Measurements from ENCODE around the gene AGAP1.

The AGAP1 gene

DNA sequence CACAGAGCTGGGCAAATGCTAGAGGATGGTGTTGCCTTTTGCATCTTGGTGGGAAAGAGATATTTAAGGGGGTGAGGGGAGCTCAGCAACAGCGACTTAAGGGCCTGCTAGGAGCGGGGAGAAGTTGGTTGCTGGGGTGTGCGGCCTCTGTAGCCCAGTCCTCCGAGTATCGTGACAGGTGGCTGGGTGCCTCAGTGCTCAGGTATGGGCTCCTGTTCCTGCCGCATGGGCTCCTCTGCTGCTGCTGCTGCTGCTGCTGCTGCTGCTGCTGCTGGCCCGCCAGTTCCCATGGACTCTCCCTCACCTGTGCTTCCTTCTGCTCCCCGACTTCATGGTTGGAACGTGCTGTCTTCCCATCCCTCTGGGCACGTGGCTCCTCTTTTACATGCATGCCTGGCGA is 22.0 kb downstream of the AGAP1 start:
- DNase-seq: no peak
- H3K27me3 ChIP-seq (replicated peaks): no peaks in the 10 kb centered on the region
- no peaks in the 10 kb centered on the region for H3K36me3 ChIP-seq (replicated peaks)
- H3K4me3 ChIP-seq (ENCODE audit: low read depth, low read length): no peak overlapping the region
- in situ Hi-C loops (cut with HindIII; ENCODE audit: low pct_ligation_motif_present, low sequenced_read_pairs): no loop called here
- TF ChIP-seq, protein P1, sequence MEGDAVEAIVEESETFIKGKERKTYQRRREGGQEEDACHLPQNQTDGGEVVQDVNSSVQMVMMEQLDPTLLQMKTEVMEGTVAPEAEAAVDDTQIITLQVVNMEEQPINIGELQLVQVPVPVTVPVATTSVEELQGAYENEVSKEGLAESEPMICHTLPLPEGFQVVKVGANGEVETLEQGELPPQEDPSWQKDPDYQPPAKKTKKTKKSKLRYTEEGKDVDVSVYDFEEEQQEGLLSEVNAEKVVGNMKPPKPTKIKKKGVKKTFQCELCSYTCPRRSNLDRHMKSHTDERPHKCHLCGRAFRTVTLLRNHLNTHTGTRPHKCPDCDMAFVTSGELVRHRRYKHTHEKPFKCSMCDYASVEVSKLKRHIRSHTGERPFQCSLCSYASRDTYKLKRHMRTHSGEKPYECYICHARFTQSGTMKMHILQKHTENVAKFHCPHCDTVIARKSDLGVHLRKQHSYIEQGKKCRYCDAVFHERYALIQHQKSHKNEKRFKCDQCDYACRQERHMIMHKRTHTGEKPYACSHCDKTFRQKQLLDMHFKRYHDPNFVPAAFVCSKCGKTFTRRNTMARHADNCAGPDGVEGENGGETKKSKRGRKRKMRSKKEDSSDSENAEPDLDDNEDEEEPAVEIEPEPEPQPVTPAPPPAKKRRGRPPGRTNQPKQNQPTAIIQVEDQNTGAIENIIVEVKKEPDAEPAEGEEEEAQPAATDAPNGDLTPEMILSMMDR (IDR thresholded peaks at IDR 0.05; ENCODE audit: low read depth, low read length, missing control alignments): no peak
- no peak overlapping the region for H3K27ac ChIP-seq

DNA sequence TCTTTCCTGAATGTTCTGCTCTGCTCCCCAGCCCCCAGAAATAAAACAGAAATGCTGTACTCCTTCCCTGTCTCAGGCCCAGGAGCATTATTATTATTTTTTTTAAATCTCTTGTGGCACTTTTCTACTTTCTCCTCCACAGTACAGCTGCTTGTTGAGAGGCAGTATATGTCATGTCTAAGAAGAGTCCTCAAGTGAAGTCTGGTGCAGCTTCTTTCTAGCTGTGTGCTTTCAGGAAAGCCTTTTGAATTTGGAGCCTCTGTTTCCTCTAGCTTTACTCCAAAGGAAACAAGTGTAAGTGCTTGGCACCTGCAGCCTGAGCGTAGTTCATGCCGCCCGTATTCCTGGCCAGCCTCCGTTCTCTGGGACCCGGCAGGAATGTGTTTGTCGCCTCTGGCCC is 22.4 kb downstream of the AGAP1 start:
- Histone ChIP-seq H3K27ac (no peak overlapping the region), H3K36me3 (replicated peaks) (no peaks in the 10 kb centered on the region), H3K4me3 (ENCODE audit: low read depth, low read length) (no peak overlapping the region), H3K27me3 (replicated peaks) (no peaks in the 10 kb centered on the region)
- in situ Hi-C loops (cut with HindIII; ENCODE audit: low pct_ligation_motif_present, low sequenced_read_pairs): no loop called here
- TF ChIP-seq, protein P1 (IDR thresholded peaks at IDR 0.05; ENCODE audit: low read depth, low read length, missing control alignments): no peak
- no peak for DNase-seq

DNA sequence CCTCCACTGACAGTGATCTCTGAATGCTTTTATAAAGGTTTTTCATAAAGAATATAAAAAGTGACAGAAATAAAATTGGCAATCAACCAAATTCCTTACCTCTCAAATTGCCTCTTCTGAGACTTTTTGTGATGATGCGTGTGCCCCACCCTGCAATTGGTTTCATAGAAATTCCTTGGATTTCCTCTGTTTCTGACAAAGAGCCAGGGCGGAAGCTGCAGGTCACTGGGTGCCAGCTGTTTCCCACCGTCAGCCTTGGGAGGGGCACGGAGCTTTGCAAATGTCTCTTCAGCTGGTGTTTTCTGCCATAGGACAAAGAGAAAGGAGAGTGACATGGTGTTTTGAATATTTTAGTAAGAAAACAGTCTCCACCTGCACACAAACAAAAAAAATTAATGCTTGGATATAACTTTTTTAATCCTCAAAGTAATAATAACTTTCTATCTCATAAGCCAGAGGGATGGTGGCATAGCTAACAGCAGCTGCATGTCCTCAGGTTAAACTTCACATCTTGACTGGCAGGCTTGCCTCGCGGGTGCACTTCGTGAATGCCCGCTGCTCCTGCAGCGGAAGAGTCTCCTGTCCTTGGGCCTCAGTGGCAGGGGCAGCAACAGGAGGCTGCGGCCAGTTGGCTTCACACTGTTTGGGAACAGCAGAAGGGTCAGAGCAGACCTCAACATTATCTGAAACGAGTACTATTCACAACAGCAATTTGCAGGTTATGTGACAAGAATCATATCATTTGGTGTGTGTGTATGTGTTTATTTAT is 24.7 kb downstream of the AGAP1 start:
- Histone ChIP-seq H3K36me3 (replicated peaks) (no peaks in the 10 kb centered on the region), H3K4me3 (ENCODE audit: low read depth, low read length) (no peak overlapping the region), H3K27me3 (replicated peaks) (no peaks in the 10 kb centered on the region), H3K27ac (no peak overlapping the region)
- TF ChIP-seq, protein P1 (IDR thresholded peaks at IDR 0.05; ENCODE audit: low read depth, low read length, missing control alignments): no peak
- no peak for DNase-seq
- in situ Hi-C loops (cut with HindIII; ENCODE audit: low pct_ligation_motif_present, low sequenced_read_pairs): no loop called here

DNA sequence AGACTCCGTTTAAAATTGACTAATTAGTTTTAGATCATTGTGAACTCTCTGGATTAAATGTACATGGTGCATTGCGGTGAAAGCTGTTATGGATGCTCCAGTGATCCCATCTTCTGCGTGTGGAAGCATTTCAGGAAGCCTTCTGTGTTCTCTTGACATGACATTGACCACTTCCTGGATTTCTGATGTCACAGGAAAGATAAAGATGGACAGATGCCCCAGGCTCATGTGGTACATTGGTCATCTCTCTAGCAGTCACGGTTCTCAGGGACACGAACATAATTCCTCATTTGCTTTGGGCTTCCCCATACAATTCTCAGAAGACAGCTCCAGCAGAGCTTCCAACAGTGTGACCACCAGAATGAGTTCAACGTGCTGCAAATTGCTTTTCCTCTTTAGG is 26.9 kb downstream of the AGAP1 start:
- no peak overlapping the region for H3K4me3 ChIP-seq (ENCODE audit: low read depth, low read length)
- no peak overlapping the region for H3K27ac ChIP-seq
- no peak for DNase-seq
- H3K27me3 ChIP-seq (replicated peaks): no peaks in the 10 kb centered on the region
- in situ Hi-C loops (cut with HindIII; ENCODE audit: low pct_ligation_motif_present, low sequenced_read_pairs): no loop called here
- H3K36me3 ChIP-seq (replicated peaks): no peaks in the 10 kb centered on the region
- TF ChIP-seq, protein P1 (IDR thresholded peaks at IDR 0.05; ENCODE audit: low read depth, low read length, missing control alignments): no peak

DNA sequence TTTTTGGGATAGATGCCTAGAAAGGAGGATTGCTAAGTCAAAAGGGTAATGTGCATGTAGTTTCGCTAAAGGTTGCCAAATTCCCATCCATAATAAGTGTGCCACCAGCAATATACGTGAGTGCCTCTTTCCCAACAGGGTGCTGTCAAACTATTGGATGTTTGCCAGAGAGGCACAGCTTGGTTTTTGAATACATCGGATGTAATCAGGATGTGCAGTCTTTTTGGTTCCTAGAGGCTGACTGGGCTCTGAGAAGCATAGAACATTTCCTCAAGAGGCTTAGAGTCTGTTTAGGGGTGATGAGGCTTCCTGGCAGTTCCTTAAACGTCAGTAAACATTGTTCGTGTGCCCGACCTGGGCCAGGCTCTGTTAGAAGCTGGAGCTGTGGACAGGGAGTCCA is 28.0 kb downstream of the AGAP1 start:
- in situ Hi-C loops (cut with HindIII; ENCODE audit: low pct_ligation_motif_present, low sequenced_read_pairs): no loop called here
- DNase-seq: no peak

More for the DNA sequence above, 28.0 kb downstream of the AGAP1 start:
- TF ChIP-seq, protein P1 (IDR thresholded peaks at IDR 0.05; ENCODE audit: low read depth, low read length, missing control alignments): no peak
- H3K36me3 ChIP-seq (replicated peaks): no peaks in the 10 kb centered on the region
- H3K4me3 ChIP-seq (ENCODE audit: low read depth, low read length): no peak overlapping the region
- H3K27me3 ChIP-seq (replicated peaks): no peaks in the 10 kb centered on the region
- no peak overlapping the region for H3K27ac ChIP-seq

Measured in brain microvascular endothelial cell (primary cell).